Erythroblast (primary cell): ENCODE results near the gene MPP3.

Source experiments
- GATA1 ChIP-seq: IDR thresholded peaks from 2 replicates; pipeline ENCODE4 v1.6.1; 2011; ENCODE audit warnings: low read depth, mild to moderate bottlenecking, control low read depth, low read length, moderate library complexity
- POLR2A ChIP-seq: IDR thresholded peaks from 2 replicates; pipeline ENCODE4 v1.6.1; 2011; ENCODE audit warnings: mild to moderate bottlenecking, low read length

DNA sequence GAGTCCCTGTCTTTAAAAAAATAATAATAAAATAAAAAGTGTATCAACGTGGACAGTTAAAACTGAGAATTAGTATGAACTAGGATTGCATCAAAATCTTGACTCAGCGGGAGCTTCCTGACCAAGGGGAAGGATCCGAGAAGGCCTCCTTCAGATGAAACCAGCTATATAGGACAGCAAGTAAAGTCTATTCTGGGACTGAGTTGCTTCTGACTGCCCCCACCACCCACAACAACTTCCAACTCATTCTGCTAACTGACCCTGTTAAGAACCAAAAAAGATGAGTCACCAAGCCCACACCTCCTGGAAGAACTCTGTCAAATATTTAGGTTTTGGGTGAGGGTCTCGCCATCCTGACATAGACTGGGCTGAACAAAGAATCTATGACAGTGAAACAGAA is 24.9 kb downstream of the MPP3 start:
- no peak for TF ChIP-seq POLR2A
- TF ChIP-seq GATA1 = no peak
